Amniotic epithelial cell (primary cell): Measurements from ENCODE around the gene ZFHX2.

Experiments
- DNase-seq: peaks from one replicate; pipeline ENCODE4 v3.0.0-alpha.2; 2010; ENCODE audit warnings: low read depth

ZFHX2 gene

DNA sequence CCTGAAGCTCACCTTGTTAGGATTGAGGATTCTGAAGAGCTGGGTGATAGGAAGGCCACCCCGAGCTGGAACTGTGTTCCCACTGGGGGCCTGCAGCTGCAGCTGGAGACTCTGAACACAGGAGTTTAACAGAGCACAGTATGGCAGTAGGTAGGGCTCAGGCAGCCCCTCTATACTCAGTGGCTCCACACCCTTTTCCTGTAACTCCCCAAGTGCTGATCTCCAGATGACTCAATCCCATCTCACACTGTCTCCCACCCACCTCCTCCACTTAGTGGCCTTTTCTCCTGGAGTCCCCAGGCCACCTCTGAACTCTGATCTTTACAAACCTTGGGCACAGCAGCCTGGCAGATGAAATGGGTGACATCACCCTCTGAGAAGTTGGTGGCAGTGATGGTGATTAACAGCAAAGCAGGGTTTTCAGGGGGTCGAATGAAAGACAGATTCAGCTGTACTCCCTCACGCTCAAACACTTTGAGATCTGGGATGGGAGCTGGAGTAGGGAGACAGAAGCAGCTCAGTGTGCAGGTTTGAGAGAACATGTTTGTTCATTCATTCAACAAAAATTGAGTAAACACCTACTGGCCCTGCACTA lies 8.5 kb upstream of the ZFHX2 start:
- DNase-seq = no peak

DNA sequence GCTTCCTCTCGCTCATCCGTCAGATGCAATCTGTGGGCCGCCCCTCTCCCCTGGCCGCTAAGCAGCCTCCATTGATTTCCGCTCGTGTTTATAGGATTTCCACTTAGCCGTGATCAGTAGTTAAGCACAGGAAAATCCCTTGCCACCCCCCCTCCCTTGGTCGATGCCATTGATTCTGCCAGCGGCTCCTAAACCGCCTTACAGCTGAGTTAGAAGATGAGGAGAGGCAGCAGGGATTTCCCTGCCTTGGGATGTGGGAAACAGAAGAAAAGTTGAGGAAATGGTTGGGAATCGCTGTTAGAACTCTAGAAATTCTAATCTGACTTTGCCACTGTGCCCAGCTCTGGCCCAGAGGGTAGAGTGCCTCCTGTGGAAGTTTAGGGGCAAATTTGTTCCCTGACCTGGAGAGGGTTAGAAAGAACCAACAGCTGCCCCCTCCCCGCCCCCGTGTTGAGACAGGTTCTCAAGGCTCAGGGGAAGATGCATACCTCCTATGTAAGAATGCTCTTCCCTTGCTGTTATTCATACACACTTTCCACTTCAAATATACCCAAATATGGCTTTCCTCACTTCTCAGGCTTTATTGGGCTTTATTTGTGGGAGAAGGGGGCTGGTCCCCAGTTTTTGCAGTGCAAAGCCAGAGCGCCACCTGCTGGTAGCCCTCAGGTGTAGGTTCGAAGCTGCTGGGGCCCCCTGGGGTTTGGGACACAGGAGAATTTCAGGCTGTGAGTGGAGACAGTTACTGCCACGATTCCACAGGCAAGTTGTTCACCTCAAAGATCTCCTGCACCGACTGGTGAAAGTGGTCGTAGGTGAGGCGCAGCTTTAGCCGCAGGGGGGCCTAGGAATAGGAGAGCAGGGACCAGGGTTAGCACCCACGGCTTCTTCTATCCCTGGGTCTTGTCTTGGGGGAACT lies 7.7 kb upstream of the ZFHX2 start:
- DNase-seq = peak; percentile 52

DNA sequence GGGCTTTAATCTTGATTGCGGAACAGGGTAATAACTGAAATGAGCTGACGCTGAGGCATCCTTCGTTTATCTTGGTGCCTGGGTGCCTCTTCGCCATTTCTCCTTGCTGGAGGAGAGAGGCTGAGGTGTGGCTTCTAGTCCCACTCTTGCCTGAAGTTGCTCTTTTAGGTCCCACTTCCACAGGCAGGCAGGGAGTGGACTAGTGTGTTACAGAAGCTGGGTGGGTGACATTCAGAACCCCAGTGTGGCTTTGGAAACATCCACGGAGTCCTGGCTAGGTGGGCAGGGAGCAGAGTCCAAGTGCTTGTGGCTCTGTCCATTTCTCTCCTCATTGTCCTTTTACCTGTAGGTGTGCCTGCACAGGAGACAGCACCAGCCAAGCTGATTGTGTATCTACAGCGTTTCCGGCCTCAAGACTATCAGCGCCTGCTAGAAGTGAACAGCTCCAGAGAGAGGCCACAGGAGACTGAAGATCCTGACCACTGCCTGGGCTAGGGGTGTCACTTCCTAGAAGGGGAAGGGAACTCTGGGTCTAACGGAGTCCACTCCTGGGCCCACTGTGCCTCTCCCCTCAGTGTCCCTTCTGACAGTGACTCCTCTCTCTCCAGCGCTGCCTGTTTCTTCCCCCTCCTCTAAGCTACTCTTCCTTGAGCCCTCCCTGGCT lies 6.9 kb upstream of the ZFHX2 start:
- DNase-seq = no peak

DNA sequence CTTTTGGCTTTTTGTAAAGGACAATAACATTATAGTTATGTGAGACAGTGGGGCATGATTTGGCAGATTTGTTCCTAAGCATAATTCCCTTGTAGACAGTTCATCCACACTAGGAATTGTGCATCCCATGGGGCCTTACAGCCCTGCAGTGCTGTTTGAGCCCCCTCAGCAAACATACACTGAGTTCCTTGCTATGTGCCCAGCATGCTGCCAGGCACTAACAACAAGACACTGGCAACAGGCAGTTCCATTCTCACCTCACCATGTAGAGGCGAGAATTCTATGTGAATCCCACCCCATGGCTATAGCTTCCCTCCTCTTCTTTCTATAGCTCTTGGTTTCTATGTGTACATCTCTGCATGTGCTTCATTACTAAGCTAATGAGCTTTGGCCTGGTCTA lies 6.4 kb upstream of the ZFHX2 start:
- DNase-seq = no peak

DNA sequence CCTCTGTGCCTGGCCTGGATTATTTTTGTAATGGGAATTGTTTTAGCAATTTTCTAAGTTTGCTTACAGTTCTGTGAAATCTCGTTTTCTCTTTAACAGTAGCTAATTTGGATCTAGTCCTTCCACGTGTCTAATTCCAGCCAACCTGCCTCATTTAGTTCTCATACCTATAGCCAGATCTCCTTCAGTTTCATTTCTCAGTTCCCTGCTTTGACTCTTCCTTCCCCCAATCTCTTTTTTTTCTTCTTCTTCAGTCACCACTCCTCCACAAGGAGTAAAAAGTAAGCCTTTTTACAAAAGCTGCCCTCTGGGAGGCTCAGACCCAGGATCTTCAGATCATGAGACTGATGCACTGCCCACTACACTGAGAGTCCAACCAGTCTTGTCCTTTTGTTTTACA lies 6.0 kb upstream of the ZFHX2 start:
- no peak for DNase-seq

DNA sequence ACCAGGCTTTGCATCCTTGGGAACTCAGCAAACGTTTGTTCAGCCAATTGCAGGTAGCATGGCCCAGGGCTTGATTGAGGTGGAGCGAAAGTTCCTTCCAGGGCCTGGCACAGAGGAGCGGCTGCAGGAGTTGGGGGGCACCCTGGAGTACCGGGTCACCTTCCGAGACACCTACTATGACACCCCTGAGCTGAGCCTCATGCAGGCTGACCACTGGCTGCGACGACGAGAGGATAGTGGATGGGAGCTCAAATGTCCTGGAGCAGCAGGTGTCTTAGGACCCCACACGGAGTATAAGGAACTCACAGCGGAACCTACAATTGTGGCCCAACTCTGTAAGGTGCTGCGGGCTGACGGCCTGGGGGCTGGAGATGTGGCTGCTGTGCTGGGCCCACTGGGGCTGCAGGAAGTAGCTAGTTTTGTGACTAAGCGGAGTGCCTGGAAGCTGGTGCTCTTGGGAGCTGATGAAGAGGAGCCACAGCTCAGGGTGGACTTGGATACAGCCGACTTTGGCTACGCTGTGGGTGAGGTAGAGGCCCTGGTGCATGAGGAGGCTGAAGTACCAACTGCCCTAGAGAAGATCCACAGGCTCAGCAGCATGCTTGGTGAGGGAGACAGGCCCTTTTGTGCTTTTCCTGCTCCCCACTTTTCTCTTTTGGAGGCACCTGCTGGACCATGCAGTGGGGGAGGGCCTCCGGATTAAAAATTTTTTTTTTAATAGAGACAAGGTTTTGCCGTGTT lies 5.3 kb upstream of the ZFHX2 start:
- DNase-seq = no peak

DNA sequence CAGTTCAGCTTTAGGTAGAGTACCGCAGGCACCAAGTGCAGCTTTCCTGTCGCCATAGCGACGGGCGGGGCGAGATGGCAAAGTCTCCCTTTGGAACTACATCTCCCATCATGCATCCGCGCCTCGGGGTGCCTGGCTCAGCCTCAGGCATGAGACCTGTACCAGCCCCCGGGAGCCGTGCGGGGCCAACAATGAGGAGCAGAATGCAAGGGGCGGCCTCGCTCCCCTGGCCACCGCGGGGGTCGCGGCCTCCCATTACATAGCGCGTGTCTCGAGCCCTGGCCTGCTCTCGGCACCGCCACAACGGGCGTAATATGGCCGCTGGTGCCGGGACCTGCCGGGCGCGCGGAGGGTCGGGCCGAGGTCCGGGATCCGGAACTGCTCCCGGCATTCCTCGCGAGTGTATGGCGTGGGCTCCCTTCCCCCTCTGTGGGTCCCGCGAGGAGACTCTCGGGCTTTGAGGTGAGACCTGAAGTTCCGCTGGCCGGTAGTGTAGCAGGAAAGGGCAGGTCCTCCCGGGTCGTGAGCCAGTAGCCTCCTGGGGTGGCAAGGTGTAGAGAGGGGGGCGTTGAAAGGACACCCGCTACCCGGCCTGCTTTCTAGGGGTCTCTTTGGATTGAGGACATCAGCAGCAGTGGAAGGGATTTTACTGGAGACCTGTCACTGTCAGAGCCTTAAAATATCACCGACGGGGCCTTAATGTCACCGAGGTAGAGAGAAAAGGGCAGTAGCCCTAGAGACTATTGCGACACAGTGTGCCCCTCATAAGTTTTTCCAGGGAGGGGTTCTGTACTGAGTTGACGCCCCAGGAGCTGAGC lies 4.5 kb upstream of the ZFHX2 start, which contains the start of gene THTPA:
Gene THTPA, plus strand, starts transcription at position 390 of the 818 bp plus-strand sequence. CDS start 487 bp downstream, outside the sequence.
- peak; percentile 82 for DNase-seq

DNA sequence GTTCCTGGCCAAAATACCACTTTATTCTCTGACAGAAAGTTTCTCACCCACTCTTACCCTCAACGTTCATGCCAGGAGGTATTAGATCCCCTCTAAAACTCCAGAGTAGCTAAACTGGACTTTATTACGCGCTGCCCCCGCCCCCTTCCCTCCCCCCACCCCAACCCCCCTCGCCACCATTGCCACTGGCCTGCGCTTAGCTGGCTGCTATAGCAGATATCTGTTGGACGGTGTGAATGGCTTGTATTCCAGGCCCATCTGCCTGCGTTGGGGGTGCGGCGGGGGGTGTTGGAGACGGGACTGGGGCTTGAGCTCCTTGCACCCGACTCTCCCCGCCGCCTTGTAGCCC lies 3.9 kb upstream of the ZFHX2 start:
- no peak for DNase-seq

DNA sequence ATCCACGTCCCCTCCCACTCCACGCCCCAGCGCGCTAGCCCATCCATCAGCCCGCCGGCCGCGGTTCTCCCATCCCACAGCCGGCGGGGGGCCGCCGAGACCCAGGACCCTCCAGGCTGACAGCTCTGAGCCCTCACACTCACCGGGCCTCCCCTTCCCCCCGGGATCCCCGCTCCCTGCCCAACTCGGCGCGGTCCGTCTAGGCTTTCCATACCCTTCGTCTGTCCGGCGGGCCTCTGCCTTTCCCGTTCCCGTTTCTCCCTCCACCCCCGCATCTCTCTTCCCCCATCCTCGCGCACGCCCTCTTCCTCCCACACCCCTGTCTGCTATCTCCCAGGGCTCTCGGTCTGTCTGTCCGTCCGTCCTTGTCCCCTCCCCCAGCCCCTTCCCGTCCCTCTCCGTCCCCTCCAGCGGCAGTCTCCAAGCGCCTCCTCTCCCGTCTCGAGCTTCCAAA lies 726 bp downstream of the ZFHX2 start:
- DNase-seq = no peak

DNA sequence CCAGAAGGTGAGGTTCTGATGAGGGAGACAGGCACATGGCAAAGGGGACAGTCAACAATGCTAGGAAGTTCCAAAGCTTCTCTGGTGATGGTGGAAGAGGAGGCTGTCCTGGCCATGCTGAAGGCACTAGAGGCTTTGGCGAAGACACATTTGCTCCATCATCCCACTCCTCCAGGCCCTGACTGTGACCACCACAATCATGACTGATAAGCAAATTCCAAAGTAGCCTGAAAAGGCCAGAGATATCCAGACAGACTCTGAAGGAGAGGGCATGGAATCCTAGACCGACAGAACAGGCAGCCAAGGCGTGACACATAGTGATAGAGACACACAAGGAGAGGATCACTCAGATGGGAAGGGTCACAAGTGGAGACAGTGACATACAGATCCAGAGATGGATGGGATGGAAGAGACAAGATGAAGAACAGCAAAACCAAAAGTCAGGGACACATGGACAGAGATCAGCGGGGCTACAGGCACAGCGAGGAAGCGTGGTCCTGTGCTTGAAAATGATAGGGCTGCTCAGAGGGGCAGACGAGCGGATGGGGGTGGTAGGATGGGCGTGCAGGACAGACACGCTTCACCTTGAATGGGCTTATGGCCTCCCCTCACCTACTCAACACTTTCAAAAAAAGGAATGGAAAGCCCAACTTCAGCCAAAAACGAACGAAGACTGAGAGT lies 1.3 kb downstream of the ZFHX2 start:
- DNase-seq = no peak

DNA sequence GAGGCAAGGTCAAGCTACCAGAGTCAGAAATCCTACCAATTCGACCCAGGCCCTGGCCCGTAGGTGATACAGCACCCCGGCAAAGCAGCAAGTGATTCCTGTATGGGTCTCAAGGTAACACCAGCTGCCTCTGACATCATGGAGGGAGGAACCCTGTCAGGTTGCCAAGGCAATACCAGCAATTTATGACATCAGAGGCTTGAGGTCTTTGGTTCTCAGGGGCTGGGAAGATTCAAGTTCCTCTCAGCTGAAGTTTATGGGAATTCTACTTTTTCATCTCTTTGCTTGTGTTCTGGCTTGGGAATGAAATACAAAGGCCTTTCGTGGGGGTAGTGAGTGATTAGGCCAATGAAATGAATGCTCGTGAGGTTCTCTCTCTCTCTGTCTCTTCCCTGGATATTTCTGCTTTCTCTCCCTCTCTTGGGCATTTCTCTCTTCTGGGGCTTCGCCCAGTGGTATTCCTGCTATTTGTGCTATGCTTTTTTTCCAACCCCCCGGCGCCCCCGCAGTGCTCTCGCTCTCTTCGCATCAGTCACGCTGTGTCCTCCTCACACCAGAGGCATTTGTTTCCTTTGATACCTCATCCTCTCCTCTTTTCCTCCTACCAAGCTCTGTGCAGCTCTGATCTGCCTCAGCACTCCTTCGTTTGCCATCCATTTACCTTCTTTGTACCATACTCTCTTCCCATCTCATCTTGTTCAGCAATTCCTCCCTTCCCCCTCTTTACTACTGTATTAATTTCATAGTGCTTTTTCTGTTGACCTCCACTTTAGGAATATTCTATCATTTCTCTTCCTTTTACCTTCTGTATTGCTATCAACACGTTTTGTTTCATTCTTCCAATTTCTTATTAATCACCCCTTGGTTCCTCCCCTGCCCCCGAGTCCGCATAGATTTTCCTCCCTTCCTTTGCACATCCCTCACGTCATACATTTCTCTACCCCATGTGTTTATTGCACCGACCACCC lies 2.9 kb downstream of the ZFHX2 start:
- peak; percentile 67 for DNase-seq

DNA sequence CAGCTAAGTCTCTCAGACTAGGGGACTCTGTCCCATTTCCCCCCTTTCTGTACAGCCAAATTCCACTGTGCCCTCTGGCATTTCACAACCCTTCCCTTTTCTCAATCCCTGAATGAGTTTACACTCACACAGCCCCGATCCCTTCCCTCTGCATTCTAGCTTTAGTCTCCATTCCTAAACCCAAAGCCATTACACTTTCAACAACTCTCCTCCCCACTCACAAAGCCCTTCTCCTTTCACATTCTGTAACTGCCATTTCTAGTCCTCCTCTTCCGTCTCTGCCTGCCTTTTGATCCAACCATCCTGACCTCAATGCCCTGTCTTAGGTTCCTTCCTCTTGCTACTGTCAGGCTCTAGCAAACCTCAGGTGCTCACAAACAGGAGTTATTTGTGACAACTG lies 3.6 kb downstream of the ZFHX2 start:
- DNase-seq = no peak

DNA sequence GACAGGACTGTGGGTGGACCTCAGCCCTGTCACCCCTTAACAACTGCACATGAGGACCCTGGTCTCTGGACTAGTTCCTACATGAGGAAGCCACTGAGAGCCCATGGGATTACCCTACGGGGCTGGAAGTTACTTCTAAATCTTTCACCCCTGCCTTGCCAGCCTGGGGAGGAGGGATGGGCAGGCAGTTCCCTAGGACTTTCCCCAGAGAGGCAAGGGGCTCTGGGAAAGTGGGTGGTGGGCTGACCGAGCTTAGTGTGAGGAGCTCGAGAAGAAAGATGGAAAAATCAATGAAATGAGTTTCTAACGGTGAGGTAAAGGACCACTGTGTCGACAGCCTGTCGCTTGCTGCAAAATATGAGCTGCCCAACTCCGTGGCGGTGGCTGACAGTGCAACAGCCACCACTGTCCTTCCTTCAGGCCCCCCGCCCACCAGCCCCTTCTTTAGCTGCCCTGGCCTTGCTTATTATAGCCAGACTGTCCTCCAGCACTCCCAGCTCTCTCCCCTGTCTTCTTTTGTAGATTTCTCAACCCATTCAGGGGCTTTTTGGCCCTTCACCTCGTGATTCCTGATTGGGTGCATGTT lies 5.0 kb downstream of the ZFHX2 start:
- no peak for DNase-seq

DNA sequence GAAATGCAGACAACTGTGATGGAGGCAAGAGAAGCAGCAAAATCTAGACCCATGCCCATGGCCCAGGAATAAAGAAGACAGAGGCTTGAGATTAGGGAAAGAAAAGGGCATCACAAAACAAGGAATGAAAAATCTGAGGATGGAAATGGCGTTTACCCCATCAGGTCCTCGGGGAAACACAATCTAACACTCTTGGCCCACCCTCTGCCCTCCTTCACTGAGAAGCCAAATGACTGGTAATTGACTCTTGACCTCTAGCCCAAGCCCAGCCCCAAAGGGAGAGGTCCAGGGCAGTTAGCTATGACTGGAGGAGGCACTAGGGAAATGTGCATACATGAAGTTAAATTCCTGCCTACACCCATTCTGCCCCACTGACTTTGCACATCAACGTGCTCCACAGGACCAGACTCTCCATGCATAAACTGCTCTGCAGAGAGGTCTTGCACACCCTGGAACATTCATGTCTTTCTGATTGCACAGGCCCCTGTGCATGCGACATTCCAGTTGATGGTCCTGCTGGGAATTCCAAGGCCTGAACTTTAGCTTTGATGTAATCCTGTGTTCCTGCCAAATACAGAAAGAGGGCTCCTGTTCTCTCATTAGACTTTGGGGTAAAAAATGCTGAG lies 5.7 kb downstream of the ZFHX2 start:
- DNase-seq = no peak

DNA sequence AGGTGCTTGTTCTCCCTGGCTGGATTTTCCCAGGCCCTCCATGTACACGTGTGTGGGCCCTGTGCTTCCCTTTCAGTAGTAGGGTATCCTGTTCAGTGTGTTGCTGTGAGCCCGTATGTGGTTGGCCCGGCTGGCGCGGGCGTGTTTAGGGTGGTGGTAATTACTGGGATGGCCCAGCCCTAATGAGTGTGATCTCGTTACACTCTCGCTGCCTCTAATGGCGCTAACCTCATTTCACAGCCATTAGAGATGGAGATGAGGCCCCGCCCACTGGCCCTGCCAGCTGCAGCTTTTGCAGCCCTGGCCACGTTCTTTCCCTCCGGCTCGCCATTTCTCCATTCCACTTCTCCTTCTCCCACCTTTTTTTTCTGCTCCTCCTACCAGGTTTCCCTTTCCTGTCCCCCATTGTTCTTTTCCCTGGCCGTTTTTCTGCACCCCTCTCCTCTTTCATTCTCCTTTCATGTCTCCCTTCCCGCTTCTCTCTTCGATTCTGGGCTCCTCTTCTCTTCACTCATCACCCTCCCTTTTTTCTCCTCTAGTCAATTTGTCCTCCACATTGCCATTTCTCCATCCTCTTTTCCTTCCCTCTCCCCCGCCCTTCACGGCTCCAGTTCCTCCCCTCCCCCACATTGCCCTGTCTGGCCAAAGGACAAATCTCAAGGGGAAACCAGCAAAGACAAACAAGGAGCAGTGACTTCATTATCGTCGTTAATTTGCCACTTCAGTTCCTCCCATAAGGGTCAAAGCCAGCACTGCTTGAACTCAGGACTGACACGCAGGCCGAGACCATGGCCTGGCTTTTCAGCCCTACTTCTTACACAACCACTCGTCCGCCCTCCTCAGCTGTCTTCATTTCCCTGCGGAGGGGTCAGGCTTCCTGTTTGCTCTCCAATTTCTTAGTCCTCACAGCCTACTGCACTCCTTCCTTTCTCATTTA lies 6.8 kb downstream of the ZFHX2 start:
- DNase-seq = no peak

DNA sequence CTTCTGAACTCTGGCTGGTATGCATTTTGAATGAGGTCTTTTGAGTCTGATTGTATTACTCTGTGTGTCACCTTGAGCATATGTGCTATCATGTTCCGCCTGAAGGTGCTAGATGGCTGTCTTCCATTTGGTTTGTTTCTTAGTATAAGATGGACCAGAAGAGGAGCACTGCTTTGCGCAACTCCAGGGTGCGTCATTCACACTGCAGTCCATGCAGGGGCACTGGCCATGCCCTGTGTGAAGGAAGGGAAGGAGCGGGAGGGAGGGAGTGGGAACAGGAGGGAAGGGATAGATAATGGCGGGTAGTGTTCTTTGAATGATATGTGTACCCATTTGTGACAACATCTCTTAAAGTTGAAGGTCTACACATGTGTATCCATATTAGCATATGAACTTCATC lies 8.2 kb downstream of the ZFHX2 start:
- DNase-seq = no peak

DNA sequence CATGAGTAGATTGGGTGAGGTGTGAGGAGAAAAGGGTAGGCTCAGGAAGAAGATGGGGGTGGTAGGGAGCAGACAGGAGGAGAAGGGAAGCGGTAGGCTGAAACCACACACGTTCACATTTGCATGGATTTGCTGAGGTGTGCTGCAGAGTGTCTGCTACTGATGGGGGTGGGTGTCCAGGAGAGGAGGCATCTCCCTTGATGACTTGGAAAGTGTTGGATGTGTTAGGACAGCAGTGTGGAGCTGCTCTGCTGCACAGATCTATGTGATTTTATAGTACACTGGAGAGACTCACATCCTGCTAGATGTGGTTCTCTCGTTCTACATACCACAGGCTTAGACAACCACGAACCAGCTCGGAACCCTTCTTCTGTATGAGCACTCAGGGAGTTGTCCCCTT lies 9.3 kb downstream of the ZFHX2 start:
- no peak for DNase-seq

DNA sequence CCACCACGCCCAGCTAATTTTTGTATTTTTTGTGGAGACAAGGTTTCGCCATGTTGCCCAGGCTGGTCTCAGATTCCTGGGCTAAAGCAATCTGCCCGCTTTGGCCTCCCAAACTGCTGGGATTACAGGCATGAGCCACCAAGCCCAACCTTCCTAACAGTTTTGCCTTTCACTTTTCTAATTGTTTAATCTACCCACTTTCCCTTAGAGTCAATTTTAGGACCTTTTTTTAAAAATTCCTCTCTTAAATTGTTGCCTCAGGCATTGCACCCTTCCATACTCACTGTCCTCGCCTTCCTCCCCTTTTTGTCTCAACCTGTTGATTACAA lies 11.5 kb downstream of the ZFHX2 start:
- no peak for DNase-seq
